Stimulated activated CD4-positive, alpha-beta T cell treated with anti-CD3 and anti-CD28 coated beads, Interleukin-15, amount 100 ng/mL, for 1 hour (primary cell): ENCODE measurements around the gene TXNRD2.
"Not testable (repeated sequence)": the region's sequence is repeated elsewhere in the genome, so short reads cannot be mapped to it uniquely, and the experiment has no call there.

Experiments
- DNase-seq, 2 donors: peaks; one replicate each; pipeline ENCODE4 v3.0.0-alpha.2; 2020; ENCODE audit warnings: low read depth in 1 of 2, low spot score in 1 of 2

The TXNRD2 gene

DNA sequence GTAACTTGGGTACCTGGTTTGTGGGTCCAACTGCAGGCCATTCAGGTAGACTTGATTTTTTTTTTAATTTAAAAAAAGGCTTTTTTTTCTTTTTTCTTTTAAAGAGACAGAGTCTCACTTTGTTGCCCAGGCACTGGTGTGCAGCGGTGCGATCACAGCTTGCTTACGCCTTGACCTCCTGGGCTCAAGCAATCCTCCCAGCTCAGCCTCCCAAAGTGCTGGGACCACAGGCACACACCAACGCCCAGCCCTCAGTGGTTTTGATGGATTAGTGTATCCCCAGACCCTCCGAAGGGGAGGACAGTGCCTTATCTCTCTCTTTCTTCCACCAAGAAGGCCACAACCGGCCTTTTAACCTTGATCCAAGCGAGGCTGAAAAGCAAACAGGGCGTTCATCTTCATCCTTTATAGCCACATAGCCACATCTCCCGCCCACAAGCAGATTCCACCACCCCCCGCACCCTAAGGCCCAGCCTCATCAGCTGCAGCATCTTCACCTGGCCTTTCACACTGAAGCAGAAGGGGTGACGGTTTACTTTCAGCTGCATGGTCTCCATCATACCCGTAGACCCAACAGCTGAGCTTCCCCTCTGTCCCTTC lies 17.6 kb downstream of the TXNRD2 start:
- DNase-seq = no peak

GRCh38 chr22:19921544-19922081 lies 20.0 kb downstream of the TXNRD2 start:
- DNase-seq = no peak

DNA sequence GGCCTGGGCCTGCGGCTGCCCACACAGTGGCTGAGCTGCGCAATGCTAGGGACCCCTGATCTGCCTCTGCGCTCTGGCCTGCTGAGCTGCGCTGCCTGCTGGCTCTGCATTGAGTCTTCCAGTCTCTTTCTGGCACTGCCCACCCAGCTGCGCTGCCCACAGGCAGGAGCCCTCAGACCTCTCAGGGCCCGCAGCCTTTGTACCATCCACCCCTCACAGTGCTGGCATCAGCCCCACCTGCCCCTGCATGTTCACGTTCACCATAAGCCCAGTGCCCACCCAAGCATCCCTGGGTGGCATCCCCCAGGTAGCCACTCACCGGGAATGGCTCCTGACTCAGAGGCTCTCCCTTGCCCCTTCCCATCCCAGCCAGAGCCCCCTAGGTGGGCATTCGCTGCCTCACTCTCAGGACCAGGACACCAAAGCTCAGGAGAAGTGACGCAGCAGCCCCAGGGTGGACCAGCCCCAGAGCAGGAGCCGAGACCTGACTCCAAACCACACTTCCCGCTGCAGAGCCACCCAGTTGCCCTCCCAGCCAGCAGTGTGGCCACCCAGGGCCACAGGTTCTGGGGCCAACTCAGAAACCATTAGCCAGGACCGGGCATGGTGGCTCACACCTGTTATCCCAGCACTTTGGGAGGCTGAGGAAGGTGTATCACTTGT lies 21.8 kb downstream of the TXNRD2 start:
- DNase-seq = no peak

DNA sequence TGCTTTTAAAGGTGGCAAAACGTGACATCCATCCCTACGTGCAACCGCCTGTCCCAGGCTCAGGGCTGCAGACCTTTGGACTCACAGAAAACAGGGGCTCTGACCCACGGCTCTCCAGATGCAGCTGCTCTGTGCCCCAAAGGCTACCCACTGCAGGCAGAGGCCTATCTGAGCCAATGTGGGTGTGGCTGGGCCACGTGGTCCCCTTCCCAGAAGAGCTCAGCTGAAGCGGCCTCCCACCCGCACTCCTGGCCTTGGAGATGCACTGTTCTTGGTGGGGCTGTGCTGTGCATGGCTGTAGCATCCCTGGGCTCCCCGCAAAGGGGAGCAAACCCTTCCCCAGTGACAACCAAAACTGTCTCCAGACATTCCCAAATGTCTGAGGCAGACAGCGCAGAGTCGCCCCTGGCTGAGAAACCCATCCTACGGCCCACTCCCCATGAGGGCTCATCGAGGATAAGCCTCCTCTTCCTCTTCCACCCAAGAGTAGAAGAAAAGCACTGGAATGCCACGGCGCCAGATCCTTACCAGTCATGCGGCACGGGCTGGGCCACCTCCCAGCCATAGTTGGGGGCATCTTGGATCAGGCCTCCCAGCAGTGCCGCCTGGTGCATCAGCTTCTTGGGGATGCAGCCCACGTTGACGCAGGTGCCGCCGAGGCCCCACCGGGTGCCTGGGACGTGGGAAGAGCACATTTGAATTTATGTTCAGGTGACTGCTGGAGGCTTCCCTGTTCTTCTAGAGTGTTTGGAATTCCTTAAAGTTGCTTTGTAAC lies 23.1 kb downstream of the TXNRD2 start:
- DNase-seq = no peak

DNA sequence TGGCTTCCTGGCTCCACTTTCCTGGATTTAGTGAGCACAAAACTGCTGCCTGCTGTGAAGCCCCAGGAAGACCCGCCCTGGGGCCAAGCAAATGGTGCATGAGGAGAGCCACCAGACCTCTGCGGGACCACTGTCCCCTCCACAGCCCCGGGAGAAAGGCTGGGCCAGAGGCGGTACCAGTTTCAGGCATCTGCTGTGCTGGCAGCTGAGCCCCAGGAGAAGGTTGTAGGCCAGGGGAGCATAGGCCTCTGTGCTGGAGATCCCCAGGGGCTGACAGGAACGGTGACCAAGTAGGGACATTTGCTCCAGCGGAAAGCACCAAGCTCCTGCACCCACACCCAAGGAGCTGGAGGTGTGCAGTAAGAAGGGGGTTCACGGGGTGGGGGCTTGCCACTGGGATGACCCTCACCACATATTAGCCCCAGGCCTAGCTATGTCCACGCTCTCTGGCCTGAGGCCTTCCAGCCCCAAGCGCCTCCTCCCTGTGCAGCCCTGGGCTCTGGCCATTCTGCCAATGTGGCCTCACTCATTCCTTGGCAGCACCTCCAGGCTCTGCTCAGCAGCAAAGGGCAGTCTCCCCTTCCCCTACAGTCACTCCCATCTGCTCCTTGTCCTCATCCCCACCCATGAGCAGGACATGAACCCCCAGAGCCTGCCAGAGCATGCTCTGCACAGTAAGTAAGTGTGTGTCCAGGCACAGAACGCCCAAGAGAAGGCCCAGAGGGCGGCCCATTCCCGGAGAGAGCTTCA lies 24.1 kb downstream of the TXNRD2 start:
- no peak for DNase-seq

- no peak for DNase-seq
Measured at GRCh38 chr22:19916941-19917340, 24.7 kb downstream of the TXNRD2 start.

GRCh38 chr22:19916006-19916405 lies 25.6 kb downstream of the TXNRD2 start:
- no peak for DNase-seq

GRCh38 chr22:19915287-19915954 lies 26.2 kb downstream of the TXNRD2 start:
- no peak for DNase-seq

GRCh38 chr22:19914201-19914943 lies 27.2 kb downstream of the TXNRD2 start:
- no peak for DNase-seq

- no peak for DNase-seq
Measured at GRCh38 chr22:19913337-19913936, 28.2 kb downstream of the TXNRD2 start.

DNA sequence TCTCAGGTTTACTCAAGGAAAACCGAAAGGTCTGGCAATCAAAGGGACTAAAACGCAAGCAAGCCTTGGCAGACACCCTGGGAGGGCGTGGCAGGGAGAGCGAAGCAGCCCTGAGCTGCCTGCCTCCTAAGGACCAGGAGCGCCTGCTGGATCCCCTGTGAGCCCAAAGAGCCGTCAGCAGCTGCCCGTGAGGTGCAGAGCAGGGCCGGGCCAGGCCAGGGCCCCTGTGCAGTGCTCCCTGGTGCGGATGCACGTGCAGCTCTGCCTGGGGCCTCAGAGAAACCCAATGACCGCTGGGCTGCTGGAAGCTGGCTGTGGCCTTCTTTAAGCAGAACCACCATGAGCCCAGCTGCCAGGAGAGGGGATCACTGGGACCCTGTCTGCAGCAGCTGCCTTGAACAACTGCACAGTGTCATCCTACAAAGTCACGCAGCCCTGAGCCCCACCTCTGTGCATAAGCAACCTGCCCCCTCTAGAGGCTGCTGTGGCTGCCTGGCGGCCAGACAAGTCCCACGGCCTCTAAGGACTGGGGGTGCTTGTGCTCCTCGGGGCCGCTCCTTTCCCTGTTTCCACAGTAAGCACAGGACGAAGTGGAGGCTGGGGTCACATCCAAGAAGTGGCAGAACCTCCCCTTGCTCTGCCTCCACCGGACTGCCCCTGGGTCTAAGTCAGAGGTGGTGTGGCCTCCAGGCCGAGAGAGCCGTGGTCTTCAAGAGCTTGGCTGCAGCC lies 29.2 kb downstream of the TXNRD2 start:
- DNase-seq = no peak

- no peak for DNase-seq
Measured at GRCh38 chr22:19911540-19912270, 29.9 kb downstream of the TXNRD2 start.

DNA sequence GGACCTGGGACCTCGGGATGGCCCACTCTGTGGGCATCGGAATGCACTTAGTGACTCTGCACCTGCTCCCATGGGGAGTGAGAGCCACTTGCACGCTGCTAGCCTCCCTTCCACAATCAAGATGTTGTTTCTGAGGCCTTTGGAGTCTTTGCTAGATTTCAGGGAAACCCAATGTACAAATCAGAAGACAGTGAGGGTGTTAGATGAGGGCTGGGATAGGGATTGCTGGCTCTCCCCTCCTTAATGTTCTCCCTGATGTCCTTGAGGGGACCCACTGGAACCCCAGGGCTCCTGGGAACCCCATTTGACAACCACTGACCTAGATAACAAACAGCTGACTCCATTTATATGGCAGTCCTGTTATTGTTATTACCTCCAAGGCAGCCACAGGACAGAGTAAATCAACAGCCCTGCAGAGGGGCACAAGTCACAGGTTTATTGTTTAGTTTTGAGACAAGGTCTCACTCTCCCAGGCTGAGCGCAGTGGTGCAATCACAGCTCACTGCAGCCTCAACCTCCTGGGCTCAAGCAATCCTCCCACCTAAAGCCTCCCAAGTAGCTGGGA lies 31.4 kb downstream of the TXNRD2 start:
- no peak for DNase-seq

DNA sequence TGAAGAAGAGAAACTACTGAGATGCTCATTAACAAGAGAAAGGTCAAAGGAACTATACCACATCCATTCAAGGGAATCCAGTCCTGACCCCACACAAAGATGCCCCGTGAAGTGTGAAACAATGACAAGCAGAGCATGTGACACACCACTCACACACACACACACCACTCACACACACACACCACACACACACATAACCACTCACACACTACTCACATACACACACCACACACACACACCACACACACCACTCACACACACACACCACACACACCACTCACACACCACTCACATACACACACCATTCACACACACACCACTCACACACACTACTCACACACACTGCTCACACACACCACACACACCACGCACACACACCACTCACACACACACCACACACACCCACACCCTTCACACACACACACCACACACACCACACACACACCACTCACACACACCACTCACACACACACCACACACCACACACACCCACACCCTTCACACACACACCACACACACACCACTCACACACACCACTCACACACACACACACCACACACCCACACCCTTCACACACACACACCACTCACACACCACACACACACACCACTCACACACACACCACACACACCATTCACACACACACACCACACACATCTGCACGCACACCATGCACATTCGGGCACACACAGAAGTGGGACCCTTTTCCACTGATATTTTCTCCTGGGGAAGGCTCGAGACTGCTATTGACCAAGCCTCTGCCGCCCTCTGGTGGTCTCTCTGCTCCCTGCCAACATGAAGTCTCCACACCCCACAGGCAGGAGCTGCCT lies 32.1 kb downstream of the TXNRD2 start:
- peak; percentile 66 to 73 for DNase-seq

DNA sequence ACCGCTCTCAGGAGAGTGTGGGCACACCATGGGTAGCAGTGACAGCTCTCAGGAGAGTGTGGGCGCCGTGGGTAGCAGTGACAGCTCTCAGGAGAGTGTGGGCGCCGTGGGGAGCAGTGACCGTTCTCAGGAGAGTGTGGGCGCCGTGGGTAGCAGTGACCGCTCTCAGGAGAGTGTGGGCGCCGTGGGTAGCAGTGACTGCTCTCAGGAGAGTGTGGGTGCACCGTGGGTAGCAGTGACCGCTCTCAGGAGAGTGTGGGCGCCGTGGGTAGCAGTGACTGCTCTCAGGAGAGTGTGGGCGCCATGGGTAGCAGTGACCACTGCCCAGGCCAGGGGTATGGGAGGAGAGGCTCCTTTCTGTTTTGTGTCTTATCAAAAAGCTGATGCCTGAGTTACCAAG lies 33.7 kb downstream of the TXNRD2 start:
- DNase-seq = not testable (repeated sequence)

DNA sequence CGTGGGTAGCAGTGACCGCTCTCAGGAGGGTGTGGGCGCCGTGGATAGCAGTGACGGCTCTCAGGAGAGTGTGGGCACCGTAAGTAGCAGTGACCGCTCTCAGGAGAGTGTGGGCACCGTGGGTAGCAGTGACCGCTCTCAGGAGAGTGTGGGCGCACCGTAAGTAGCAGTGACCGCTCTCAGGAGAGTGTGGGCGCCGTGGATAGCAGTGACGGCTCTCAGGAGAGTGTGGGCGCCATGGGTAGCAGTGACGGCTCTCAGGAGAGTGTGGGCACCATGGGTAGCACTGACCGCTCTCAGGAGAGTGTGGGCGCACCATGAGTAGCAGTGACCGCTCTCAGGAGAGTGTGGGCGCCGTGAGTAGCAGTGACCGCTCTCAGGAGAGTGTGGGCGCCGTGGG lies 34.8 kb downstream of the TXNRD2 start:
- DNase-seq = not testable (repeated sequence)
